SW480 (cell line): ENCODE measurements around the gene KIF5C.

Experiments
- DNase-seq: peaks from one replicate; pipeline ENCODE4 v3.0.0-alpha.2; 2016; ENCODE audit warnings: low spot score

Gene KIF5C

DNA sequence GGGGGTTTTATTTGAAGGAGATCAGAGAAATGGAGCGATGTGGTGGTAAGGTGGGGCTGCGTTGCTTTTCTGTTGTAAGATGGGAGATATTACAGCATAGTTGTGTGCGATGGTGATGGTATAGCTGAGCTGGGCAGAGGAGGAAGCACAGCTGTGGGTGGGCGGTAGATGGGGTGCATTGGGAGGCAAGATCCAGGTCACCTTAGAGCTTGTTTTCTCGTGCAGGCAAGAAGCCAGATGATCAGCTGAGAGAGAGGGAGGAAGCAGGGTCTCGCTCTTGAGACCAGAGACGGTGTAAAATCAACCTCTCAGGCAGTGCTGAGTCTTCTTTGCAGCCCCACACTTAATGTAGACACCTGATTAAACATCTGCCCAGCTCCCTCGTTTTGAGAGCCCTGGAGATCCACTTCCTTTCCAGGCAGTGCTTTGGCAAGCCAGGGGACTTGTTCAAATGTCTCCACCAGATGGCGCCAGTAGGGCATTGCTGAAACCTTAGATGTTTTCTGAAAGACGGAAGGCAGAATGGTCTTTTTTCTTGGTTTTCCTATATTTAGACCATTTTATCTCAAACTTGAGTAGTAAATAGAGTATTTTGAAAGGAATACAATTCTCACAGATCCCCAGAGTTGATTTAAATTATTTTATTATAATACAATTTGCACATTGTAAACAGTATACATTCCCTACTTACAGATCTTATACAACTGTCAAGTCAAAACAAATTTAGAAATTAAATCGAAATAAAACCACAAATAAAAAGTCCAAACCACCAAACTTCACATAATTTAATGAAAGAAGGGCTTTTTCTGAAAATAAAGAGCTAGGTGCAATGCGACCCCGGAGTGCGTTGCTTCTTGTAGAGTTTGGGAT lies 142.3 kb downstream of the KIF5C start:
- DNase-seq, result peak; percentile 48

- no peak for DNase-seq
Measured at GRCh38 chr2:149018981-149019380, 144.0 kb downstream of the KIF5C start.

DNA sequence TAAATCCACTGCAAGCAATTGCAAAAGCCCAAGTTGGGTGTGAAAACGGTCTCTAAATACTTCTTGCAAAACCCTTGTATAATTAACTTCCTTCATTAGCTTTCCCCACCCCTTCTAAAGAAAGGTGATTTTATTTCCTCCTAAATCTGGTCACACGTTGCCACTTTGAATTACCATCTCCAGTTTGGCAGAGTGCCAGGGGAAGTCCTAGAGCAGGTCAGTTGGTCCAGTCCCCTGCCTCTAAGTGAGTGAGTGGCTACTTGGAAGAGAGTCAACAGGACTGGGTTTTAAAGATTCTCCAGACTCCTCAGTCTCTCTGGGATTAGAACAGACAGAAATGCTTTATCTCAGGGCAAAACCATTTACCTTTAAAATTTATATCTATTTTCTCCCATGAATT lies 144.7 kb downstream of the KIF5C start:
- no peak for DNase-seq

- DNase-seq, result no peak
Measured at GRCh38 chr2:149020432-149020851, 145.4 kb downstream of the KIF5C start.

- DNase-seq, result no peak
Measured at GRCh38 chr2:149021271-149021719, 146.3 kb downstream of the KIF5C start.

- no peak for DNase-seq
Measured at GRCh38 chr2:149021761-149022160, 146.7 kb downstream of the KIF5C start.

GRCh38 chr2:149023091-149023490 lies 148.1 kb downstream of the KIF5C start:
- no peak for DNase-seq

GRCh38 chr2:149027590-149028250 lies 152.7 kb downstream of the KIF5C start:
- no peak for DNase-seq

GRCh38 chr2:149028377-149028776 lies 153.3 kb downstream of the KIF5C start:
- no peak for DNase-seq

DNA sequence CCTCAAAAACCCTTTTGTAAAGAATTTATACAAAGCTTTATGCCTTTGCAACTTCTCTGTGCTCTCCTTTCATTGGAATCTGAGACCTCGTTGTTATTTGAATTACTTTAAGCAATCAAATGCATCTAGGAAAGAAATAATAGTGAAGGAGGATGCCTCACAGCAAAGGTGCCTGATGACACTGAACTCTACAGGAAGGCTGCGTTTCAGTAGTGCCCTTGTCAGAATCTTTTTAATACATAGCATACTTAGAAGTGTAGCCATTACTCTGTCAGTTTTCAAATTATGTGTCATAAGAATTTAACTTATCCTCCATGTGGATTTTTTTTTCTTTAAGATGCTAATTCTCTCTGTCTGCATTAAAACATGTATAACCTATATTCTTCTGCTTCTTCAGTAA lies 153.9 kb downstream of the KIF5C start:
- no peak for DNase-seq

GRCh38 chr2:149029307-149029965 lies 154.4 kb downstream of the KIF5C start:
- no peak for DNase-seq

DNA sequence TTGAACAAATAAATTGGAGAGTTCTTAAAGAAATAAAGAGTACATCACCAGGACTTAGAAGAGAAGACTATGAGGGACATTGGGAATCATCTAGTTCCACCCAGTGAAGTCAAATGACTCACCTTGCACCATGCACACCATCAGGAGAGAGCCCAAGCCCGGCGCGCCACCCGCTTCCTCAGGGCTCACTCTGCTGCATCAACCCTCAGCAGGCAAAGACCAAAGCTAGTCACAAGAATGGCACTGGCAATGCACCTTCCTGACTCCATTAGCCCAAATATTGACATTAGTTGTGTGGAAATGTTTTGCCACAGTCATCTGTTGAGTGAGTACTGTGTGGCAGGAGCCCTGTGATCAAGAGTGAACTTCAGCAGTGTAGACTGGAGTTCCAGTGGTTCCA lies 156.4 kb downstream of the KIF5C start:
- DNase-seq, result no peak

GRCh38 chr2:149033716-149034115 lies 158.7 kb downstream of the KIF5C start:
- DNase-seq, result peak; percentile 41

GRCh38 chr2:149034406-149034805 lies 159.4 kb downstream of the KIF5C start:
- no peak for DNase-seq

DNA sequence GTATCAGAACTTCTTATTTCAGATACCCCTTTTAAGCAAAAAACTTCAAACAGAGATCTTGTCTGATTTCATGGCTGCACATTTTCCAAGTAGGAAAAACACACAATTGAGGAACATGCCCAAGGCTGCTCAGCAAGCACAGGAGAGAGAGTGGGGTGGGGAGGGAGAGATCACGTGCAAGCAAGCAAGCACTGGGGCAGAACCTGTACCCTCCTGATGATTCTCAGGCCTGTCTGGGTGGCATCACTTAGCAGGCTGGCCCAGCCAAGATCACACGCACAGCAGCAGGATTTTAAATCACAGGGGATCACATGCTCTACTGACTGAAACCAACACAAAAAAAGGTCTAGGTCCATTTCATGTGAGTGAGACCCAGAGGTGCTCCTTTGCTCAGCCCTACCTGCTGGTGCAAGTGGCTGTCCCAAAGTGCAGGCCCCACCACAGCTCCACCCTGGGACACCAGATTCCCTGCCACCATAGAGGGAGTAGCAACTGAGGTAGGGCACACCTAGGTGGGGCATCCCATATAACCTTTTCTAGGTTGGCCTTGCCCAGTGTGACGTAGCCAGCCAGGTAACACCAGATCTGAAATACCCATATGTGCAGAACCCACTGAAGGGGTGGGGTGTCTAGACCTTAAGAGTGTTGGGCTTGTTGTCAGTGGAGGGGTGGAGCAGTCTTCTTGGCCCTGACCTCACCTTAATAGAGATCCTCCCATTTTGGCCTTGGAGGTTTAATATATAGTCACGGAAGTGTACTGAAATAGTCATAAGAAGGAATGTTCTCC lies 161.7 kb downstream of the KIF5C start:
- no peak for DNase-seq

DNA sequence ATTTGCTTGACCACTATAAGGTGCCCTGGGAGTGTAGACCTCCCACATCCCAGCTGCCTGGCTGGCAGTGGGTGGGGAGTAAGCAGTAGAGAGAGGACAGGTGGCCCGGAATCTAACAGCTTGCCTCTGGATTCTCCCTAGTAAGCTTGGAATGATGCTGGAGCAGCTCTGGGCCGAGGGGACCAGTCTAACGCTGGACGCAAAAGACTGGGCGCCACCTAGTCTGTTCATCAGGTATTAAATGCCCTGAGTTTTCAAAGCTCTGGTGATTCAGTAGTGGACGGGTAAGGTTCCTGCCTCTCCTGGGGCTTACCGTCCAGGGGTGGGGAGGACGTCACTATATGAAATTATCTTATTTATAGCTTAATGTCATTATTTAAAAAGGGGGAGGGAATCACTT lies 162.8 kb downstream of the KIF5C start:
- DNase-seq, result peak; percentile 60

DNA sequence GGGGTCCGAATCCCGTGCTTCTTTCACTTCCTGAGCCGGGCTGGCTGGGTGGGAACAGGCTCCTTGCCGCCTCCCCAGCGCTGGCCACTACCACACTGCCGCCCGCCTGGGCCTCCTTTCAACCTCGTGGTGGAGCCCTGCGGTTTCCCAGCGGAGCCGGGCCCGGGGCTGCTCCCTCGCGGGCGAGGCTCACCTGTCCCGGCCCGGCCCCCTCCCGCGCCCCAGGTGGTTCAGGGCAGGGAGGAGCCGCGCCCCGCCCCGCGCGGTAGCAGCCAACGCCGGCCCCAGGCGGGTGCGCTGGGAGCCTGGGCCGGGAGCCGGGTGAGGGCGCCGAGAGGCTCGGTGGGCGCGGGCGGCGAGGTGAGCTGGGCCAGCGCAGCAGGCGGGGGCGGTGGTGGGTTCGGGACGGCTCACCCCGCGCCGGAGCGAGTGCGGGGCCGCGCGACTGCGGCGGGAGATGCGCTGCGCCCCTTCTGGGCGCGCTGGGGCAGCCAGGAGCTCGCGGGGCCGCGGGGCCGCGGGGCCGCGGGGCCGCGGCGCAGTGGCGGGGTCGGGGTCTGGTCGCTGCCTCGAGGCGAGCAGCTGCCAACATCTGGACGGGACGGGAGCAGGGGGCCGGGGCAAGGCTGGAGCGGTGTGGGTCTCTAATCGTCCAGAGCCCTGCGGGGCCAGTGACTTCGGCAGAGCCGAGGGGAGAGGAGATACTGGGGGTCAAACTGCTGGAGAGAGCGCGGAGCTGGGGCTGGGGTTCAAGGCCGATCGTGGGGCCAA lies 163.6 kb downstream of the KIF5C start, which contains the start of gene LYPD6B:
LYPD6B (plus strand) TSS at position 258 of the 771 bp plus-strand sequence. CDS start 92,250 bp downstream, outside the sequence.
- peak; percentile 66 for DNase-seq

DNA sequence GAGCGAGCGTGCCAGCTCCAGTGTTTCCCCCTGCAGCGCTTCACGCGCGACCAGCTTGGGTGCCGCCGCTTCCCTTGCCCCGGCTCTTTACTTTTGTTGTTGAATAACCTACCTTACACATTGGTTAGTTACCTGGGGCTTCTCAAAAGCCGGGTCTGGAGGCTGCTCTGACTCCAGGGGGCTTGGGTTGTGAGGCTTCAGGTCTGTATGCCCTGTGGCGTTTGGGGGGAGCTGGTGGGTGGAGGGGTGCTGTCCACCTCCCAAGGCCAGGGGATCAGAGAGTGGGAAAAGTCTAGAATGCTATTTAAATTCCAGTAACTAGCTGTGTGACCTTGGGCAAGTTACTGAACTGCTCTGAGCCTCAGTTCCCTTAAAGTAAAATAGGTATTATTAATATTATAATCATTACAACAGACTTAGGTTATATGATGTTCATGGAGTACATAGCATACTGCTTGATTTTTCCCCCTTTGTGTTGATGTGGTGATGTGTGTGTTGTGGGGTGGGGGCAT lies 164.2 kb downstream of the KIF5C start:
- DNase-seq, result no peak

GRCh38 chr2:149040451-149040850 lies 165.4 kb downstream of the KIF5C start:
- peak; percentile 28 for DNase-seq

DNA sequence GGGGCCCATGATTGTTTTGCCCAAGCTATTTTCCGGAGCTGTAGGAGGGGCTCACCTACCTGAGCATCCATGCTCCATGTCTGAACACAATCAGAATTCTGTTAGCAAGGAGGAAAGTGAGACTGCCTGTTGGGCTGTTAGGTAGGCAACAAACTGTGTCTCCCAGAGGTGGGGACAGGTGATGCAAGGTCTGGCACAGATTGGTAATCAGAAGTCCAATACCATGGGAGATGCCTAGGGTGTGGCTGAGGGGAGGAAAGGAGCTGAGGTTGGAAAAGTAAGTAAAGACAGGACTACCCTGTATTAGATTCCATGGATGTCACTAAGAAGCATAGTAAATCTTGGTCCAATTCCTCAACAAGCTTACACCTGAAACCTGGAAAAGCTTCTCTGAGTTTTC lies 166.5 kb downstream of the KIF5C start:
- DNase-seq, result peak; percentile 75

GRCh38 chr2:149042881-149043280 lies 167.9 kb downstream of the KIF5C start:
- no peak for DNase-seq
